MM.1S (cell line): ENCODE measurements around the gene CALML3.

Experiments used
- EZH2 ChIP-seq: fragments of 300-600 bp; sonication (generic); optimal IDR thresholded peaks from 2 replicates; pipeline ENCODE3; 2017; ENCODE audit warnings: low read depth, mild to moderate bottlenecking, antibody characterized with exemption, low read length, mixed read lengths
- TF ChIP-seq, protein P1 (sequence below): fragments of 300-600 bp; sonication (generic); IDR thresholded peaks from 2 replicates; pipeline ENCODE4 v1.5.1; 2016; ENCODE audit warnings: antibody characterized with exemption, low read length, mixed read lengths

DNA sequence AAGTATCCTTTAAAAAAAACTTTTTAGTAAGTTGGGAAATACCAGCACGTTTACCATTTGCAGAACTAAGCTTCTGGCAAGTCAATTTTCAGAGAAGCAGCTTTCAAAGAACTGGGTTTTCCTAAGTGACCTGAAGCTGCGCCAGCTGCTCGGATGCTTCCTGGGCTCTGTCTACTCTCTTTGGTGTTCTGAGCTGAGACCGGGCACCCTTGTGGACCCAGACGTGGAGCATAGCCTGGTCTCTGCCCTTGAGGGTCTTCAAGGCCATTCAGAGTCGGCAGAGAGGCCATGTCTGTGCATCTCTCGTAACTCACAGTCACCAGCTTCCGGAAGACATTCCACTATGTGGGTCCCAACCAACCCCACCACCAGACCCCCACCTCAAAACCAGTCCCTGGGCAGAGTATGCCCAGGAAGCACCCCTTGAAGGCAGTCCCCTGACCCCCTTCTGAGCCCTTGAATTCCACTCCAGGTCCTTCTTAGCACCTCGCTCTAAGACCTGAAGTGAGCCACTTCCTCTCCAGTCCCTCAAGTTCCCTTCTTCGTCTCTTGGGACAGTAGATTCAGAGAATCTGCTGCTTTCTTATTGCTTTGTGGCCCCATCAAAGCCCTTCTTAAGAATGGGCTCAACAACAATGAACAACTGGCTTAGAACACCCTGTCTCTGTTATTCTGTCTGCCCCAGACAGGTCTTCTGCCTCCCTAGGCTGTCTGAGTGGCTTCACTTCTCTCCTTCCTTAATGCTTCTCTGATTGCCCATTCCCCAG is 33.9 kb upstream of the CALML3 start:
- TF ChIP-seq, protein P1, sequence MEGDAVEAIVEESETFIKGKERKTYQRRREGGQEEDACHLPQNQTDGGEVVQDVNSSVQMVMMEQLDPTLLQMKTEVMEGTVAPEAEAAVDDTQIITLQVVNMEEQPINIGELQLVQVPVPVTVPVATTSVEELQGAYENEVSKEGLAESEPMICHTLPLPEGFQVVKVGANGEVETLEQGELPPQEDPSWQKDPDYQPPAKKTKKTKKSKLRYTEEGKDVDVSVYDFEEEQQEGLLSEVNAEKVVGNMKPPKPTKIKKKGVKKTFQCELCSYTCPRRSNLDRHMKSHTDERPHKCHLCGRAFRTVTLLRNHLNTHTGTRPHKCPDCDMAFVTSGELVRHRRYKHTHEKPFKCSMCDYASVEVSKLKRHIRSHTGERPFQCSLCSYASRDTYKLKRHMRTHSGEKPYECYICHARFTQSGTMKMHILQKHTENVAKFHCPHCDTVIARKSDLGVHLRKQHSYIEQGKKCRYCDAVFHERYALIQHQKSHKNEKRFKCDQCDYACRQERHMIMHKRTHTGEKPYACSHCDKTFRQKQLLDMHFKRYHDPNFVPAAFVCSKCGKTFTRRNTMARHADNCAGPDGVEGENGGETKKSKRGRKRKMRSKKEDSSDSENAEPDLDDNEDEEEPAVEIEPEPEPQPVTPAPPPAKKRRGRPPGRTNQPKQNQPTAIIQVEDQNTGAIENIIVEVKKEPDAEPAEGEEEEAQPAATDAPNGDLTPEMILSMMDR: no peak
- TF ChIP-seq EZH2: no peak
